PFSK-1 (cell line): ENCODE data around the gene SHC4.

Experiments
- FOXP2 ChIP-seq: optimal IDR thresholded peaks from 2 replicates; pipeline ENCODE3; 2011; ENCODE audit warnings: borderline replicate concordance, control low read depth, inconsistent platforms; ENCODE audit not compliant: insufficient read depth; ENCODE audit errors: extremely low read length, extremely low read depth
- POLR2AphosphoS5 ChIP-seq: IDR thresholded peaks from 2 replicates; pipeline ENCODE4 v1.6.1; 2012; ENCODE audit warnings: low read depth, mild to moderate bottlenecking, control low read depth, low read length, moderate library complexity
- REST ChIP-seq, 2 experiments: IDR thresholded peaks; 2 replicates each; pipeline versions ENCODE4 v1.6.1 to v1.8.0; 2011 to 2012; ENCODE audit warnings: low read depth in 2 of 2, low read length in 2 of 2, control low read depth in 1 of 2, inconsistent platforms in 1 of 2, mild to moderate bottlenecking in 1 of 2, moderate library complexity in 1 of 2; ENCODE audit not compliant: insufficient read depth in 1 of 2
- SIN3A ChIP-seq: IDR thresholded peaks from 2 replicates; pipeline ENCODE4 v1.6.1; 2012; ENCODE audit warnings: mild to moderate bottlenecking, low read length, moderate library complexity, borderline replicate concordance; ENCODE audit not compliant: insufficient read depth
- TAF1 ChIP-seq: IDR thresholded peaks from 2 replicates; pipeline ENCODE4 v1.6.1; 2012; ENCODE audit warnings: low read length, control low read depth, borderline replicate concordance; ENCODE audit not compliant: insufficient read depth

GRCh38 chr15:48858401-48858800 is 105.3 kb downstream of the SHC4 start:
- TF ChIP-seq POLR2AphosphoS5 (no peak), TAF1 (no peak), REST (IDR thresholded peaks at IDR 0.05; ENCODE audit: insufficient read depth in 1 of 2, low read depth in 2 of 2, low read length in 2 of 2) (no peak), SIN3A (no peak), FOXP2 (no peak)
